Stimulated activated CD4-positive, alpha-beta T cell treated with anti-CD3 and anti-CD28 coated beads, Interleukin-4, amount 100 ng/mL, for 24 hours (primary cell): ENCODE data around the gene KLHDC3.
"Not testable (repeated sequence)": the region's sequence is repeated elsewhere in the genome, so short reads cannot be mapped to it uniquely, and the experiment has no call there.

Source experiments
- DNase-seq: peaks from one replicate; pipeline ENCODE4 v3.0.0-alpha.2; 2020

The KLHDC3 gene

GRCh38 chr6:43032326-43032725 is 18.3 kb downstream of the KLHDC3 start:
- no peak for DNase-seq

GRCh38 chr6:43033496-43034189 is 19.6 kb downstream of the KLHDC3 start:
- no peak for DNase-seq

GRCh38 chr6:43034190-43034525 is 20.1 kb downstream of the KLHDC3 start:
- no peak for DNase-seq

GRCh38 chr6:43035495-43036194 is 21.6 kb downstream of the KLHDC3 start:
- DNase-seq, result no peak

- no peak for DNase-seq
Measured at GRCh38 chr6:43036712-43037111, 22.7 kb downstream of the KLHDC3 start.

- DNase-seq, result no peak
Measured at GRCh38 chr6:43037197-43037596, 23.1 kb downstream of the KLHDC3 start.

- DNase-seq, result no peak
Measured at GRCh38 chr6:43037706-43038105, 23.7 kb downstream of the KLHDC3 start.

- DNase-seq, result no peak
Measured at GRCh38 chr6:43038727-43039126, 24.7 kb downstream of the KLHDC3 start.

- no peak for DNase-seq
Measured at GRCh38 chr6:43040542-43041257, 26.7 kb downstream of the KLHDC3 start.

- DNase-seq, result not testable (repeated sequence)
Measured at GRCh38 chr6:43041475-43041874, 27.4 kb downstream of the KLHDC3 start.

- DNase-seq, result no peak
Measured at GRCh38 chr6:43043310-43043709, 29.3 kb downstream of the KLHDC3 start.

GRCh38 chr6:43045371-43045930 is 31.4 kb downstream of the KLHDC3 start:
- DNase-seq, result no peak

GRCh38 chr6:43047998-43048397 is 33.9 kb downstream of the KLHDC3 start:
- DNase-seq, result no peak

- DNase-seq, result no peak
Measured at GRCh38 chr6:43050981-43051380, 36.9 kb downstream of the KLHDC3 start.

- no peak for DNase-seq
Measured at GRCh38 chr6:43052225-43052841, 38.3 kb downstream of the KLHDC3 start.

- peak; percentile 23 for DNase-seq
Measured at GRCh38 chr6:43052842-43053544, 38.9 kb downstream of the KLHDC3 start.

GRCh38 chr6:43053545-43054205 is 39.6 kb downstream of the KLHDC3 start, which contains the start of gene CUL7:
Gene CUL7, minus strand, starts transcription at chr6:43053851. Its CDS starts 1,063 bp downstream, at chr6:43052788.
- peak; percentile 93 for DNase-seq

- DNase-seq, result no peak
Measured at GRCh38 chr6:43054206-43054943, 40.3 kb downstream of the KLHDC3 start.

- DNase-seq, result no peak
Measured at GRCh38 chr6:43055966-43056365, 41.9 kb downstream of the KLHDC3 start.

- DNase-seq, result no peak
Measured at GRCh38 chr6:43058531-43058930, 44.5 kb downstream of the KLHDC3 start.
